Measurements from ENCODE around the gene SLC25A41. TPM values are rescaled to one million over a fixed set of nuclear protein-coding genes. Genes with fewer than 3 reads are reported as not detected.

SLC25A41 gene
- total RNA-seq (2014; rRNA removed; shearing (Covaris generic)) = not detected in 2 replicates
- not detected in 2 replicates for polyA plus RNA-seq (2014; cell fraction: nucleus; rRNA removed)

GRCh38 chr19:6433663-6434062, at the start of gene SLC25A41:
Gene SLC25A41 (minus strand): TSS chr19:6433763. CDS start chr19:6433693, 70 bp downstream.
- DNase-seq (ENCODE audit: extremely low read depth, low read depth) = no peak

DNA sequence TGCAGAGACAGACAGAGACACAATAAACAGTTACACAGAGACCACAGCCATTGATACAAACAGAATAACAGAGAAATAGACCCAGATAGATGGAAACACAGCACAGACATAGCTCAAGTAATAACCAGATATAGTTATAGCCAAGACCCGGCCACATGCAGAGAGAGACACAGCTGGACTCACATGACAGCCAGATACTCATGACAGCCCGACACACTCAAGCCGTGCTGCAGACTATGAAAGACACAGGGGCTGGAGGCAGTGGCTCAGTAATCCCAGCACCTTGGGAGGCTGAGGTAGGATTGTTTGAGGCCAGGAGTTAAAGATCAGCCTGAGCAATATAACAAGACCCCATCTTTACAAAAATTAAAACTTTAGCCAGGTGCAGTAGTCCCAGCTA, 49.7 kb upstream of the SLC25A41 start:
- DNase-seq (ENCODE audit: extremely low read depth, low read depth) = no peak

GRCh38 chr19:6482343-6482686, 48.8 kb upstream of the SLC25A41 start:
- no peak for DNase-seq (ENCODE audit: extremely low read depth, low read depth)

DNA sequence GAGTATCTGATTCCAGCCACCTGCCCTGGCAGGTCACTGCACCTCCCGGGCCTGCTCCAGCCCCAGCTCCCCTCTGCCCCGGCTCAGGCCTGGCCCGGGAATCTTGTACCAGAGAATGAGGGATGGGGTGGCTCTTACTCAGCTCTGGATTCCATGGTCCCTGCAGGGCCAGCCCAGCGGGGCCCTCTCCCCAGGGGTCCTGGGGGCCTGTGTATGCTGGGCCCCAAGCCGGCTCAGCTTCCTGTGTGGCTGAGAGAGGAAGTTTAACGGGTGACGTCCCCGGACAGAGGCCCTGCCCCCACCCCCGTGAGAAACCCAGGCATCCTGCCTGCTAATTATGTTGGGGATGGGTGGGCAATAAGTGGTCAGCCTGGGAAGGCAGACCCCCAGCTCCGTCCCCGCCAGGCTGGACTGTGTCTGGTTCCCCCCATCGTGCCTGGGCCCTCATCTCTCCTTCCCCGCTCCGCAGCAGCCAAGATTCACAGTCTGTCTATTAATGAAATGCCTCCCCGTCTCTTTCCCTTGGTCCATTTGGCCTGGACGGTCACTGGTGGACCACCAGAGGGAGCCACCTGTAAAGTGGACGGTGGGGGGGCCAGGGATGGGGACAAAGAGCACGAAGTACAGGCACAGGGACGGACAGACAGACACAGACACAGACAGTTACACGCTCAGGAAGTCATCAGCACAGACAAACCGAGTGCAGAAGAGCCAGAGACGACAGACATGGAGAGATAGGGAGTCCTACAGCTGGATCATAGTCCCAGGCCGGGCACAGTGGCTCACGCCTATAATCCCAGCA, 48.2 kb upstream of the SLC25A41 start, which contains the start of gene DENND1C:
Gene DENND1C (minus strand): TSS at position 247 of the 802 bp plus-strand sequence. CDS start 92 bp downstream, at position 155.
- DNase-seq (ENCODE audit: extremely low read depth, low read depth) = no peak

DNA sequence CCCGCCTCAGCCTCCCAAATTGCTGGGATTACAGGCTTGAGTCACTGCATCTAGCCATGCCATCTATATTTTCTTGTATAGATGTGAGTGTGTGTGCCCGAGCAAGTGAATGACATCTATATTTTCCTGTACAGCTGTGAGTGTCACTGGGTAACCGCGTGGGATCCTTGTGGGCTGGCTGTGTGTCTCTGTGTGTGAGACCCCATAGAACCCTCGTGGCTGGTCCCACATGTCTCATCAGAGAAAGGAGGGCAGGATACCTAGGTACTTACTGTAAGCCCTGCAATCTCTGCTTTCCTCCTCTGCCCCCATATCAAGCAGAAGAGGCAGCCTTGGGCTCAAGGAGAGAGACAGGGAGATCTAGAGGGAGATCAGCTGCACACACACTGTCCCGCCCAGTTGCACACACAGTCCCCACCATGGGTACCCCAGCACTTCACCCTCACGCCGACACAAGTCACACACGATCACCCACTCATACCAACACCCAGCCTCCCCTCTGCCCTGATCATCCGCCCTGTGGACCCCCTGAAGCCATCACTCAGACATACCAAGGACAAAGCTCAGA, 47.4 kb upstream of the SLC25A41 start:
- no peak for DNase-seq (ENCODE audit: extremely low read depth, low read depth)

DNA sequence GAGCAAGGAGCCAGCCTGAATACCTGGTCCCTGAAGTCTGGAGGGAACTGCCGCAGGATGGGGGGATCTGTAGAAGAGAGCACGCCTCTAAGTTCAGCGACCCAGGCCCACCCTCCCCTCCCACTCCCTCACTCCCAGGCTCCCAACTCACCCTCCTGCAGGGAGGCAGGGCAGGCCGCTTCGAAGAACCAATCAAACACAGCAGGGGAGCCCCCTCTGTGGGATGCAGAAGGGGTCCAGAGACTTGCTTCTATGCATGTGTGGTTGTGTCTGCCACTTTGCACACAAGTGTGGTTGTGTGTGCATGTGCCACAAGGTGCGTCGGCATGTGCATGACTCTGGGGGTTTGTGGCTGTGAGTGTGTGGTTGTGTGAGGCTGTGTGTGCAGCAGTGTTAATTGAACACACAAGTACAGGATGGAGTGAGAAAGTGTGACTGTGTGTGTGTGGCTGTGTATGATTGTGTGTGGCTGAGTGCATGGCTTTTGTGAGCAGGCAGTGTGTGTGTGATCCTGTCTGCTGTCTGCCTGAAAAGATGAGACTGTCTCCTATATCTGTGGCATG, 46.4 kb upstream of the SLC25A41 start:
- DNase-seq (ENCODE audit: extremely low read depth, low read depth) = no peak

- DNase-seq (ENCODE audit: extremely low read depth, low read depth) = no peak
Observed at GRCh38 chr19:6478815-6479214, 45.3 kb upstream of the SLC25A41 start.

DNA sequence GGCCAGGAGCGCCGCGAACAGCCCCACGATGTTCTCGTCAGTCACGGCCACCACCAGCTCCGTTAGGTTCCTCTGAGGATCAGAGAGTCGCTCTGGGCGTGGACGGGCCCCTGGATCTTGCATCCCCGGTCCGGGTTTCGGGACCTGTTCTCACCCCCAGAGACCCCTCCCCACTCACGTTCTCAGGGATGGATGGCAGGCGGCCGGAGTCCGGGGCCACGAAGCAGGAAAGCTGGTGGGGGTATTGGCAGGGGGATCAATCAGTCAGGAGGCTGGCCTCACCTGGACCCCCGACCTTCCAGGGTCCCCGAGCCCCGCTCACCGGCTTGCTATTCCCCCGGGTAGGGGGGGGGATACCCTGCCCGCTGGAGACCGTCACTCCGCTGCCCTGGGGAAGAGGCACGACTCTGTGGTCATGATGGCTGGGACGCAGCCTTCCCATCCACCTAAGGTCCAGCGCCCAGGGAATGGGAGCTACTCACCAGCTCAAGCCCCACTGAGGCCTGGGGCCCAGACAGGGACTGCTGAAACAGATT, 43.4 kb upstream of the SLC25A41 start:
- DNase-seq (ENCODE audit: extremely low read depth, low read depth) = no peak

- peak; percentile 69 for DNase-seq (ENCODE audit: extremely low read depth, low read depth)
Observed at GRCh38 chr19:6476155-6476895, 42.8 kb upstream of the SLC25A41 start.

GRCh38 chr19:6475321-6476108, 42.0 kb upstream of the SLC25A41 start:
- no peak for DNase-seq (ENCODE audit: extremely low read depth, low read depth)

DNA sequence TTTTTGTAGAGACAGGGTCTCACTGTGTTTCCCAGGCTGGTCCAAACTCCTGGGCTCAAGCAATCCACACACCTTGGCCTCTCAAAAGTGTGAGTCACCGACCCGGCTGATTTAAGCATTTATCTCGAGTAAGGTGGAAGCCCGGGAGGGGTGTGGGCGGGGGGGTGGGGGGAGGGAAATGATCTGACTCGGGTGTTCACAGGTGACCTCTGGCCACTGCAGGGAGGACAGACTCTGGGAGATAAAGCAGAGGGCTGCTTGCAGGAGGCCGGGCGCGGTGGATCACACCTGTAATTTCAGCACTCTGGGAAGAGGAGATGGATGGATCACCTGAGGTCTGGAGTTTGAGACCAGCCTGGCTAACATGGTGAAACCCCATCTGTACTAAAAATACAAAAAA, 40.1 kb upstream of the SLC25A41 start:
- no peak for DNase-seq (ENCODE audit: extremely low read depth, low read depth)

DNA sequence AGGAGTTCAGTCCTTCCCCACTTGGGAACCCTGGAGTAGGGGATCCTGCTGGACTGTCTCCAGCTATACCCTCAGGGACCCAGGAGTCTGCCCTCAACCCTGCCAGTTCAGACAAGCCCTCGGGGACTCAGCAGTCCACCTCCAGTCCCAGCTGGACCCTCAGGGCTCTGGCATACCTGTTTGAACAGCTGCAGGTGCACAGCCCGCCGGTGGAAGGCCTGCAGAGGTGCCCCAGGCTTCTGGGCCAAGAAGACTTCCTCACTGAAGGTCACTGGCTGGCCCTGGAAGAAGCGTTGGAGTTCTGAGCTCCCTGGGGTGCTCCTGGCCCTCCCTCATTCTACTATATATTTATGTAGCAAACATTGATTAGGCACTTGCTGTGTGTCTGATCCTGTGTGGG, 39.1 kb upstream of the SLC25A41 start:
- no peak for DNase-seq (ENCODE audit: extremely low read depth, low read depth)

DNA sequence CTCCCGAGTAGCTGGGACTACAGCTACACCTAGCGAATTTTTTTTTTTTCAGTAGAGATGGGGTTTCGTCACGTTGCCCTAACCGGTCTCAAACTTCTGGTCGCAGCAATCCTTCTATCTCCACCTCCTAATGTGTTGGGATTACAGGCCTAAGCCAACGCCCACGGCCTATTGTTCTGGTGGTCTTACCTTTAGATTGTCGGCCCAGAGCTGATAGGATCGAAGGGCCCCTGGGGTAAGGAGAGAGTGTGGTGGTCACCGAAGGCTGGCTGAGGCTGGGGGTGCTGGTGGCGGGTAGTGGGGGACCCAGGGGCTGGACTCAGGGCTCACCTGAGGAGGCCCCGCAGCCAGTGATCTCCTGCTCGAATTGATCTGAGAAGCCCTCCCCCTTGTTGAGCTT, 37.5 kb upstream of the SLC25A41 start:
- DNase-seq (ENCODE audit: extremely low read depth, low read depth) = no peak

- no peak for DNase-seq (ENCODE audit: extremely low read depth, low read depth)
Observed at GRCh38 chr19:6470173-6470572, 36.6 kb upstream of the SLC25A41 start.

- DNase-seq (ENCODE audit: extremely low read depth, low read depth) = no peak
Observed at GRCh38 chr19:6467384-6467783, 33.8 kb upstream of the SLC25A41 start.

GRCh38 chr19:6466526-6467248, 33.1 kb upstream of the SLC25A41 start:
- DNase-seq (ENCODE audit: extremely low read depth, low read depth) = no peak

DNA sequence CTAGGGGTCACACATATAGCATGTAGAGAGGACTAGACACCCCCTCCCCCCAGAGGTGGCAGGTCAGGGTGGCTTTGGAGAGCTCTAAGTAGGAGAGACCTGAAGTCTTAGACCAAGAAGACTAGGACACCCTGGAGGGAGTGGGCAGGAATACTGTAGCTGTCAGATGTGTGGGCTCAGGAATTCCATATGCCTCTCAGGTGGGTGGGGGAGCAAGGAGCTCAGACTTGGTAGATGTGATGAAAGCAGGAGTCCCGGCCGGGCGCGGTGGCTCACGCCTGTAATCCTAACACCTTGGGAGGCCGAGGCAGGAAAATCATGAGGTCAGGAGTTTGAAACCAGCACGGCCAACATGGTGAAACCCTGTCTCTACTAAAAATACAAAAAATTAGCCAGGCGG, 32.1 kb upstream of the SLC25A41 start:
- DNase-seq (ENCODE audit: extremely low read depth, low read depth) = no peak

DNA sequence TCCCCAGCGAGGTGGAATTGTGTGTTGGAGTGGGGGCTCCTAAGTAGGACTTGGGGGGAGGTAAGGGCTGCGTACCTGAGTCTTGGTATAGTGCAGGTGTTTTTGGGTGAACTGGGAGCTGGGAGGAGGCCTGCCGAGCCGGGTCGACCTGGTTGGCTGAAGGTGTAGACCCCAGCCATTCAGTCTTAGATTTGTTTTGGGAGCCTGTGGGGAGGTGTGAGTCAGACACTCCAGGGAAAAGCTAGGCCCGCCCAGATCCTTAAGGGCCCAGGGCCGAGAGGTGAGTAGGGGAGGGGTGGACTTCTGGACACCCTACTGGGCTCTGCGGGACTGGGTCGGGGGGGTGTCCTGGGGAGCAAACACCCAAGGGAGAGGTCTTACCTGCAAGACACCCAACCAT, 31.4 kb upstream of the SLC25A41 start:
- no peak for DNase-seq (ENCODE audit: extremely low read depth, low read depth)

- DNase-seq (ENCODE audit: extremely low read depth, low read depth) = no peak
Observed at GRCh38 chr19:6464070-6464873, 30.7 kb upstream of the SLC25A41 start, which contains the start of gene CRB3. Gene CRB3 (plus strand): TSS chr19:6464271. CDS start chr19:6464702, 431 bp downstream.

Data from NCI-H460 (cell line).